22Rv1 (cell line): ENCODE data around the gene PSIP1.
"Not testable (repeated sequence)": the region's sequence is repeated elsewhere in the genome, so short reads cannot be mapped to it uniquely, and the experiment has no call there.

Experiments
- H3K27ac ChIP-seq: fragments of 450-650 bp; 2 replicates; pipeline ENCODE4 v1.5.1; 2017
- CTCF ChIP-seq: fragments of 450-650 bp; IDR thresholded peaks from 2 replicates; pipeline ENCODE4 v1.5.1; 2017; ENCODE audit warnings: mild to moderate bottlenecking
- ZFX ChIP-seq: fragments of 450-650 bp; IDR thresholded peaks from 2 replicates; pipeline ENCODE4 v1.6.1; 2017; ENCODE audit warnings: antibody characterized with exemption, borderline replicate concordance

The PSIP1 gene

DNA sequence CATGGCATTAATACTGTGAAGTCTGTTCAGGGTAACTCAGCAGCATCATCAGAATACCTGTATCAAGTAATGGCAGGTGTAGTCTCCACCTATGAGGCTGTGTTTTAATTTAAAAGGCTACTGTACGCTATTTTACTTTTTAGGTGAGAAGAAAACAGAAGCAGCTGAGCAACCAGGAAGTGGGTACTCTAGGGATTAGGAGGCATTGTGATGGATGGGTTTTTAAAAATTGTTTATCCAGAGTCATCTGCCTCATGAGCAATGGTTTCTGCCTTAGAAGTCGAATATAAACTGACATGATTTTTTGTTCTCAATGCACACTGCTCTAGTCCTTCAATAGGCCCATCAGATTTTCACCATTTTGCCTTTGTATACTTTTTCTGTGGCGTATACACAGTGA is 42.6 kb downstream of the PSIP1 start:
- H3K27ac ChIP-seq, result no peak overlapping the region
- TF ChIP-seq ZFX, result no peak
- TF ChIP-seq CTCF, result no peak

DNA sequence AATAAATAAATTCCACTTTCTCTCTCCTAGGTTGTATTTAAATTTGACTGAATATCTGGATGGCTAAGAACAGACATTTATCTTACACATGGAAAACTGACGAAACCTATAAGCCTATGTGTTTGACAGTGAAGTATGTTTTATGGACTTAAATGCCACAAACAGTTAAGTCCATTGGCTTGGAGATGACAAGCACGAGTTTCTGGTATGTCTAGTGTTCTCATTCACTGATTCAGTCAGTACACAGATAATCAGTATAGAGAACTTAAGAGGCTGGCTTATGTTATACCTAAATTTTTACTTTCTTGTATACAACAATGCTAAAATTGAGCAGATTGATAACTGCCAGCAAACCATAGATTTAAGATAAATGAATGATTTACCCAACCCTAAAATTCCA is 49.2 kb downstream of the PSIP1 start:
- no peak overlapping the region for H3K27ac ChIP-seq
- TF ChIP-seq CTCF (no peak), ZFX (no peak)

DNA sequence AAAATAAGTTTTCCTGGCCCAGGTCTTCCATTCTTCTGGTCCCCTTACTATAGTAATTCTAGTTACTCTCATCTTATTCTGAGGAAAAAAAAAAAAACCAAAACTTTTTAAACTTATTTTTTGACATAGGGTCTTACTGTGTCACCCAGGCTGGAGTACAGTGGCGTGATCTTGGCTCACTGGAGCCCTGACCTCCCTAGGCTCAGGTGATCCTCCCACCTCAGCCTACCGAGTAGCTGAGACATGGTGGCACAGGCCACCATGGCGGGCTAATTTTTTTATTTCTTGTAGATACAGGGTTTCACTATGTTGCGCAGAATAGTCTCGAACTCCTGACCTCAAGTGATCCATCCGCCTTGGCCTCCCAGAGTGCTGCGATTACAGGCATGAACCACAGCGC is 49.7 kb downstream of the PSIP1 start:
- TF ChIP-seq ZFX (no peak), CTCF (no peak)
- H3K27ac ChIP-seq, result no peak overlapping the region

GRCh38 chr9:15453956-15454355 is 56.8 kb downstream of the PSIP1 start:
- TF ChIP-seq ZFX (no peak), CTCF (no peak)
- no peak overlapping the region for H3K27ac ChIP-seq

DNA sequence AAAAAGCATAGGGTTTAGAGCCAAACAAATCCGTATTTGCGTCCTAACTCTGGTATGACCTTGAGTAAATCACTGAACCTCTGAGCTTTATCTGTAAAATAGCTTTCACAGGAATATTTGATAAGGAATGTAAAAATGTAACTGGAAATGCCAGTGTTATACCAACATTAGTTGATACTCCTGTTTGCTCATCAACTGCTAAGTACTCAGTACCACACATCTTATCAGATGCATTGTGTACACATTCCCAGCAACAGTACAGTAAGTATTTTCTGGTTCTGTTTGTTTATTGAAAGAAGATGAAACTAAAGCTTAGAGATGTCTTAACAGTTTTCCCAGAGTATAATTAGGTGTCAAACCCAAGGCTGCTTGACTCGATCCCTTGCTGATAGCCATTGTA is 66.6 kb downstream of the PSIP1 start:
- TF ChIP-seq ZFX, result no peak
- no peak for TF ChIP-seq CTCF
- no peak overlapping the region for H3K27ac ChIP-seq

DNA sequence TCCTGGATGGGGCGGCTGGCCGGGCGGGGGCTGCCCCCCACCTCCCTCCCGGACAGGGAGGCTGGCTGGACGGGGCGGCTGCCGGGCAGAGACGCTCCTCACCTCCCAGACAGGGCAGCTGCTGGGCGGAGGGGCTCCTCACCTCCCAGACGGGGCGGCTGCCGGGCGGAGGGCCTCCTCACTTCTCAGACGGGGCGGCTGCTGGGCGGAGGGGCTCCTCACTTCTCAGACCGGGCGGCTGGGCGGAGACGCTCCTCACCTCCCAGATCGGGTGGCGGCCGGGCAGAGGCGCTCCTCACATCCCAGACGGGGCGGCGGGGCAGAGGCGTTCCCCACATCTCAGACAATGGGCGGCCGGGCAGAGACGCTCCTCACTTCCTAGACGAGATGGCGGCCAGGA is 68.5 kb downstream of the PSIP1 start:
- H3K27ac ChIP-seq, result not testable (repeated sequence)

GRCh38 chr9:15441841-15442240 is 68.9 kb downstream of the PSIP1 start:
- H3K27ac ChIP-seq, result not testable (repeated sequence)

DNA sequence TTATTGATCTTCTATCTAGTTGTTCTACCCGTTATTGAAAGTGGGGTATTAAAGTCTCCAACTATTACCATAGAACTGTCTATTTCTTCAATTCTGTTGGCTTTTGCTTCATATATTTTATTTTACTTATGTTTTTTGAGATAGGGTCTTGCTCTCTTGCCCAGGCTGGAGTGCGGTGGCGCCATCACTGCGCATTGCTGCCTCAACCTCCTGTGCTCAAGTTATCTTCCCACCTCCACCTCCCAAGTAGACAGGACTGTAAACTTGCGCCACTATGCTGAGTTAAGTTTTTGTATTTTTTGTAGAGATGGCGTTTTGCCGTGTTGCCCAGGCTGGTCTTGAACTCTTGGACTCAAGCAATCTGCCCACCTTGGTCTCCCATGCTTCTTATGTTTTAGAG is 71.9 kb downstream of the PSIP1 start:
- no peak for TF ChIP-seq CTCF
- no peak for TF ChIP-seq ZFX
- no peak overlapping the region for H3K27ac ChIP-seq

- H3K27ac ChIP-seq, result no peak overlapping the region
Observed at GRCh38 chr9:15433661-15434060, 77.1 kb downstream of the PSIP1 start.

More at GRCh38 chr9:15433661-15434060, 77.1 kb downstream of the PSIP1 start:
- TF ChIP-seq CTCF (no peak), ZFX (no peak)
